ENCODE data around the gene MACROD2.

MACROD2 gene

DNA sequence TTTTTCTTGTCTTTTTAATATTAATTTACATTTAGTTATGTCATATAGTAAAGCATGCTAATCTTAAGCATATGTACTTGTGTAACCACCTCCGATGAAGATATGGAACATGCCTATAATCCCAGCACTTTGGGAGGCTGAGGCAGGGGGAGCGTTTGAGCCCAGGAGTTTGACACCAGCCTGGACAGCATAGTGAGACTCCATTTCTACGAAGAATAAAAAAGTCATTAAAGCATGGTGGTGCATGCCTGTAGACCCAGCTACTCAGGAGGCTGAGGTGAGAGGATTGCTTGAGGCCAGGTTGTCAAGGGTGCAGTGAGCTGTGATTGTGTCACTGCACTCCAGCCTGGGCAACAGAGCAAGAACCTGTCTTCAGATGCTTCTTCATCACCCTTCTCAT lies 970.9 kb downstream of the MACROD2 start:
- no peak for TF ChIP-seq POLR2AphosphoS5 (IDR thresholded peaks at IDR 0.05; ENCODE audit: low read depth, low read length)
- TF ChIP-seq FOXP2 (optimal IDR thresholded peaks at IDR 0.05; ENCODE audit: borderline replicate concordance, extremely low read depth, extremely low read length, insufficient read depth) = no peak
- TF ChIP-seq, protein P1, sequence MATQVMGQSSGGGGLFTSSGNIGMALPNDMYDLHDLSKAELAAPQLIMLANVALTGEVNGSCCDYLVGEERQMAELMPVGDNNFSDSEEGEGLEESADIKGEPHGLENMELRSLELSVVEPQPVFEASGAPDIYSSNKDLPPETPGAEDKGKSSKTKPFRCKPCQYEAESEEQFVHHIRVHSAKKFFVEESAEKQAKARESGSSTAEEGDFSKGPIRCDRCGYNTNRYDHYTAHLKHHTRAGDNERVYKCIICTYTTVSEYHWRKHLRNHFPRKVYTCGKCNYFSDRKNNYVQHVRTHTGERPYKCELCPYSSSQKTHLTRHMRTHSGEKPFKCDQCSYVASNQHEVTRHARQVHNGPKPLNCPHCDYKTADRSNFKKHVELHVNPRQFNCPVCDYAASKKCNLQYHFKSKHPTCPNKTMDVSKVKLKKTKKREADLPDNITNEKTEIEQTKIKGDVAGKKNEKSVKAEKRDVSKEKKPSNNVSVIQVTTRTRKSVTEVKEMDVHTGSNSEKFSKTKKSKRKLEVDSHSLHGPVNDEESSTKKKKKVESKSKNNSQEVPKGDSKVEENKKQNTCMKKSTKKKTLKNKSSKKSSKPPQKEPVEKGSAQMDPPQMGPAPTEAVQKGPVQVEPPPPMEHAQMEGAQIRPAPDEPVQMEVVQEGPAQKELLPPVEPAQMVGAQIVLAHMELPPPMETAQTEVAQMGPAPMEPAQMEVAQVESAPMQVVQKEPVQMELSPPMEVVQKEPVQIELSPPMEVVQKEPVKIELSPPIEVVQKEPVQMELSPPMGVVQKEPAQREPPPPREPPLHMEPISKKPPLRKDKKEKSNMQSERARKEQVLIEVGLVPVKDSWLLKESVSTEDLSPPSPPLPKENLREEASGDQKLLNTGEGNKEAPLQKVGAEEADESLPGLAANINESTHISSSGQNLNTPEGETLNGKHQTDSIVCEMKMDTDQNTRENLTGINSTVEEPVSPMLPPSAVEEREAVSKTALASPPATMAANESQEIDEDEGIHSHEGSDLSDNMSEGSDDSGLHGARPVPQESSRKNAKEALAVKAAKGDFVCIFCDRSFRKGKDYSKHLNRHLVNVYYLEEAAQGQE (IDR thresholded peaks at IDR 0.05; ENCODE audit: insufficient read depth in 1 of 2, low read depth in 2 of 2, low read length in 2 of 2) = no peak
- TF ChIP-seq TAF1 (IDR thresholded peaks at IDR 0.05; ENCODE audit: borderline replicate concordance, insufficient read depth, low read length) = no peak
- TF ChIP-seq SIN3A (IDR thresholded peaks at IDR 0.05; ENCODE audit: borderline replicate concordance, insufficient read depth, low read length) = no peak

- TF ChIP-seq POLR2AphosphoS5 (IDR thresholded peaks at IDR 0.05; ENCODE audit: low read depth, low read length) (no peak), TAF1 (IDR thresholded peaks at IDR 0.05; ENCODE audit: borderline replicate concordance, insufficient read depth, low read length) (no peak), FOXP2 (optimal IDR thresholded peaks at IDR 0.05; ENCODE audit: borderline replicate concordance, extremely low read depth, extremely low read length, insufficient read depth) (no peak), SIN3A (IDR thresholded peaks at IDR 0.05; ENCODE audit: borderline replicate concordance, insufficient read depth, low read length) (no peak)
- TF ChIP-seq, protein P1 (IDR thresholded peaks at IDR 0.05; ENCODE audit: insufficient read depth in 1 of 2, low read depth in 2 of 2, low read length in 2 of 2) = no peak
These were observed 971.5 kb downstream of the MACROD2 start for GRCh38 chr20:14966808-14967207.

DNA sequence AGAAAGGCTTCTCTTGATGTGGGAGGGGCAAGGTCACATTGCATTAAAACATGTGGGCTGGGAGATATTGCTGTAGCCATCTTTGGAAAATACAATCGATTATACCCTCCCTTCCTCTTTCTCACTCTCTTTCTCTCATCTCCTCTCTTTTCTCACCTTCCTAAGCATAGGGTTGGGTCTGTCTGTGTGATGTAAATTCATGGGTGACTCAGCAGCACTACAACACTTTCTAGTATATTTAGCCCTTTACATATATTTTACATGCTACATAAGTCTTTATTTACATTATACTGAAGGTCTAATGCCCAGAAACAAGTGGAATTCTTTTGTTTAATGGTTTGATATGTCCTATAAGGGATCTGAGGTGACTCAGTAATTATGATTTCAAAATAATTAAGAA lies 976.9 kb downstream of the MACROD2 start:
- TF ChIP-seq FOXP2 (optimal IDR thresholded peaks at IDR 0.05; ENCODE audit: borderline replicate concordance, extremely low read depth, extremely low read length, insufficient read depth) = no peak
- TF ChIP-seq, protein P1 (IDR thresholded peaks at IDR 0.05; ENCODE audit: insufficient read depth in 1 of 2, low read depth in 2 of 2, low read length in 2 of 2) = no peak
- no peak for TF ChIP-seq SIN3A (IDR thresholded peaks at IDR 0.05; ENCODE audit: borderline replicate concordance, insufficient read depth, low read length)
- TF ChIP-seq TAF1 (IDR thresholded peaks at IDR 0.05; ENCODE audit: borderline replicate concordance, insufficient read depth, low read length) = no peak
- no peak for TF ChIP-seq POLR2AphosphoS5 (IDR thresholded peaks at IDR 0.05; ENCODE audit: low read depth, low read length)

DNA sequence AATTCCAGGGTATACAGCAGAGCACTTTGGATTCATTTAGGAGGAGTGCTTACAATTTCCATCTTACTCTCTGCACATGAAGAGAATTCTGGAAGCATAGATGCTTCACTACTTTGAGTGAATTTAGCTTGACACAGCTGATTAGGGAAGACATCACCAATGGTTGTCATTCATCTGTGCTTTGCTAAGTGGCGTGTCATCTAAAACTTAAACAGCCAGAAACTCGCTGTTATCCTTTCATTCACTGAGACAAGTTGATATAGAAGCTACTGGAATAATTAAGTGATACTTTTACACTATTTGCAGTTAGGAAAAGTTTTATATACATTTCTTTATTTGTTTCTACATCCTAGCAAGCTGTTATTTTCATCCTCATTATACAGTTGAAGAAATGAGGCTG lies 977.4 kb downstream of the MACROD2 start:
- TF ChIP-seq TAF1 (IDR thresholded peaks at IDR 0.05; ENCODE audit: borderline replicate concordance, insufficient read depth, low read length) (no peak), SIN3A (IDR thresholded peaks at IDR 0.05; ENCODE audit: borderline replicate concordance, insufficient read depth, low read length) (no peak), POLR2AphosphoS5 (IDR thresholded peaks at IDR 0.05; ENCODE audit: low read depth, low read length) (no peak), FOXP2 (optimal IDR thresholded peaks at IDR 0.05; ENCODE audit: borderline replicate concordance, extremely low read depth, extremely low read length, insufficient read depth) (no peak)
- TF ChIP-seq, protein P1 (IDR thresholded peaks at IDR 0.05; ENCODE audit: insufficient read depth in 1 of 2, low read depth in 2 of 2, low read length in 2 of 2) = no peak
